Measurements from ENCODE around the gene DVL1.

The DVL1 gene

DNA sequence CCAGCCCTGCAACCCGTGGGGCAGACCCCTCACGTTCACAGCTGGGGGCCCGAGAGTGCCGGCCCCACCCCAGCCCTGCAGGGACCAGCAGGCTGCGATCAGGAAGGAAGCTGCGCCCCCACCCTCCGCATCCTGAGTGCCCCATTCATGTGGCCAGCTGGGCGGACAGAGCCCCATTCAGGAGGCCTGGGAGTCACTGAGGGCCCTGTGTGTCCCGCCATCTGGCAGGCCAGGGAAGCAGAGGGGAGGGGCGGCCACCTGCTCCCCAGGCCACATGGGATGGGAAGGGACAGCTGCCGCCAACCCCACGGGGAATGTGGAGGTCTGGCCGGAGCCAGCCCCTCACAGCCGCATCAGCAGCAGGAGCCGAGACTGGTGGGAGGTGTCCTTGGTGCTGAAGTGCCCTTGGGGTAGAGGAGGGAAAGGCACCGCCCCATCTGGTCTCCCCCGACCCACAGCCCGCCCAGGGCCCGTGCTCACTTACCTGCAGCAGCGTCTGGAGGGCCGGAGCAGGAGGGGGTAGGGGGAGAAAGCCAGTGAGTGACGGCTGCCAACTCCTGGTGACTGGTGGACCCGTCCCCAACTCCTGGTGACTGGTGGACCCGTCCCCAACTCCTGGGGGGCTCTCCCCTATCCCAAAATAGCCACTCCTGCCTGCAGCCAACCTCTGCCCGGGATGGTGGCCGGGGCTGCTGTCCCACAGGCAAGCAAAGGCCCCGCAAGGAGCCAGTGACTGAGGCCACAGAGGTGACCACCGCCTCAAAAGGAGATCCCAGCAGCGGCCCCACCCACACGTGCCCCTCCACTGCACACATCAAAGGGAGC is 50.1 kb downstream of the DVL1 start:
- no peak for TF ChIP-seq TAF1 (IDR thresholded peaks at IDR 0.05; ENCODE audit: borderline replicate concordance, insufficient read depth, low read length)
- TF ChIP-seq, protein P1, sequence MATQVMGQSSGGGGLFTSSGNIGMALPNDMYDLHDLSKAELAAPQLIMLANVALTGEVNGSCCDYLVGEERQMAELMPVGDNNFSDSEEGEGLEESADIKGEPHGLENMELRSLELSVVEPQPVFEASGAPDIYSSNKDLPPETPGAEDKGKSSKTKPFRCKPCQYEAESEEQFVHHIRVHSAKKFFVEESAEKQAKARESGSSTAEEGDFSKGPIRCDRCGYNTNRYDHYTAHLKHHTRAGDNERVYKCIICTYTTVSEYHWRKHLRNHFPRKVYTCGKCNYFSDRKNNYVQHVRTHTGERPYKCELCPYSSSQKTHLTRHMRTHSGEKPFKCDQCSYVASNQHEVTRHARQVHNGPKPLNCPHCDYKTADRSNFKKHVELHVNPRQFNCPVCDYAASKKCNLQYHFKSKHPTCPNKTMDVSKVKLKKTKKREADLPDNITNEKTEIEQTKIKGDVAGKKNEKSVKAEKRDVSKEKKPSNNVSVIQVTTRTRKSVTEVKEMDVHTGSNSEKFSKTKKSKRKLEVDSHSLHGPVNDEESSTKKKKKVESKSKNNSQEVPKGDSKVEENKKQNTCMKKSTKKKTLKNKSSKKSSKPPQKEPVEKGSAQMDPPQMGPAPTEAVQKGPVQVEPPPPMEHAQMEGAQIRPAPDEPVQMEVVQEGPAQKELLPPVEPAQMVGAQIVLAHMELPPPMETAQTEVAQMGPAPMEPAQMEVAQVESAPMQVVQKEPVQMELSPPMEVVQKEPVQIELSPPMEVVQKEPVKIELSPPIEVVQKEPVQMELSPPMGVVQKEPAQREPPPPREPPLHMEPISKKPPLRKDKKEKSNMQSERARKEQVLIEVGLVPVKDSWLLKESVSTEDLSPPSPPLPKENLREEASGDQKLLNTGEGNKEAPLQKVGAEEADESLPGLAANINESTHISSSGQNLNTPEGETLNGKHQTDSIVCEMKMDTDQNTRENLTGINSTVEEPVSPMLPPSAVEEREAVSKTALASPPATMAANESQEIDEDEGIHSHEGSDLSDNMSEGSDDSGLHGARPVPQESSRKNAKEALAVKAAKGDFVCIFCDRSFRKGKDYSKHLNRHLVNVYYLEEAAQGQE (IDR thresholded peaks at IDR 0.05; ENCODE audit: insufficient read depth in 1 of 2, low read depth in 2 of 2, low read length in 2 of 2) = peak; percentile 87 to 92
- no peak for TF ChIP-seq POLR2AphosphoS5 (IDR thresholded peaks at IDR 0.05; ENCODE audit: low read depth, low read length)
- no peak for TF ChIP-seq SIN3A (IDR thresholded peaks at IDR 0.05; ENCODE audit: borderline replicate concordance, insufficient read depth, low read length)
- TF ChIP-seq FOXP2 (optimal IDR thresholded peaks at IDR 0.05; ENCODE audit: borderline replicate concordance, extremely low read depth, extremely low read length, insufficient read depth) = no peak

DNA sequence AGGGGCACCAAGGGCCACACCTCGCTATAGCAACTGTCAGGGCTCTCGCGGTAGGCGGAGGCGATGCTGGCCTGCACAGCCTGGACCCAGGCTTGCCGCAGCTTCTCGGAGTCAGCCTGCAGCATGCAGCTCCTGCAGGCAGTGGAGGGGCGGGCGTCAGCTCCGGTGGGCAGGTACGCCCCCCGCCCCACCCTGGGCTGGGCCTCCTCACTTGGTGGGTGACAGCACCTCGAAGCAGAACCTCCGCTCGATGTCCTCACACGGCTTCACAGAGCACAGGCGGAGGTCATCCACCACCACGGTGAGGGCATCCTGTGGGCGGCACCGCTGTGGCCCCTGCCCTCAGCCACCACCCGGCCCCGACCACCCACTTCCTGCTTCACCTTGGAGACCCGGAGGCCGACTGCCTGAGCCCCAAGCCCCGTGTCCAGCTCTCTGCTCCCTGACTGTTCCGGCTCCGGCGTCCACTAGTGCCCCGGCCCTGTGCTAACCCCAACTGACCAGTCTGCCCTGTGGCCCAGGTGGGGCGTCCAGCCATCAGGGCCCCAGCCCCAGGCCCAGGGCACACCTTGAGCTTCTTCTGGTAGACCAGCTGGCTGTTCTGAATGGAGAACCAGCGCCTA is 51.3 kb downstream of the DVL1 start:
- TF ChIP-seq TAF1 (IDR thresholded peaks at IDR 0.05; ENCODE audit: borderline replicate concordance, insufficient read depth, low read length) (no peak), FOXP2 (optimal IDR thresholded peaks at IDR 0.05; ENCODE audit: borderline replicate concordance, extremely low read depth, extremely low read length, insufficient read depth) (no peak), POLR2AphosphoS5 (IDR thresholded peaks at IDR 0.05; ENCODE audit: low read depth, low read length) (no peak), SIN3A (IDR thresholded peaks at IDR 0.05; ENCODE audit: borderline replicate concordance, insufficient read depth, low read length) (no peak)
- TF ChIP-seq, protein P1 (IDR thresholded peaks at IDR 0.05; ENCODE audit: insufficient read depth in 1 of 2, low read depth in 2 of 2, low read length in 2 of 2) = no peak

DNA sequence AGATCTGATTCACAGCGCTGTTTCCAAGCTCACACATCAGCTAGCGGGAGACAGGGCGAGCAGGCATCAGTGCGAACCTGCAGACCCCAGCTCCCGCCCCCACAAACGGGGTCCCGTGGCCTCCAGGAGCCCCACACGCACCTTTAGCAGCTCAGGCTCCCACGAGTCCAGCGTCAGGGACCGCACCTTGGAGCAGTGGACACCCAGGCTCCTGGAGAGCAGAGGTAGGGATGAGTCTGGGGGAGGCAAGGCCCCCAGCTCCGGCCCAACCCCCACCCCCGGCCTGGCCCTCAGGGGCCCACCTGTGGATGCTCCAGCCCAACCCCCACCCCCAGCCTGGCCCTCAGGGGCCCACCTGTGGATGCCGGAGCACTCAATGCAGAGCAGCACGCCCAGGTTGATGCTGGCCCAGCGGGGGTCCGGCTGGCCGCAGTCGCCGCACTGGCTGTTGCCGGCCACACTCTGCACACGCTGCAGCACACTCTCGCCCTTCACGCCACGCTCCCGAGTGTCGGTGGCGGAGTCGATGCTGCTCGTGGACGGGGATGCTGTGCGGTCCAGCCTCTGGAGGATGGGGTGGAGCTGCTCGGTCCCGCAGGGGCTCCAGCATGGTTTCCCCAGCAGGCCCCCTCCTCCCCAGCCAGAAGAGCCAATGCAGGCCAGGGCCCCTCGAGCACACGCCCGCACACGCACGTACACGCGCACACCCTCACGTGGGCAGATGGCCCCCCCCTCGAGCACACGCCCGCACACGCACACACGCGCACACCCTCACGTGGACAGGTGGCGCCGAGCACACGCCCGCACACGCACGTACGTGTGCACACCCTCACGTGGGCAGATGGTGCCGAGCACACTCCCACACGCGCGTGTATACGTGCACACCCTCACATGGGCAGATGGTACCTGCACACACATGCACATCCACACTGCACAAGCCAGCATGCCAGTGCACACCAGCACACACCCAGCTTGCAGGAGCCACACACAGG is 52.9 kb downstream of the DVL1 start:
- TF ChIP-seq POLR2AphosphoS5 (IDR thresholded peaks at IDR 0.05; ENCODE audit: low read depth, low read length) (no peak), FOXP2 (optimal IDR thresholded peaks at IDR 0.05; ENCODE audit: borderline replicate concordance, extremely low read depth, extremely low read length, insufficient read depth) (no peak), SIN3A (IDR thresholded peaks at IDR 0.05; ENCODE audit: borderline replicate concordance, insufficient read depth, low read length) (no peak), TAF1 (IDR thresholded peaks at IDR 0.05; ENCODE audit: borderline replicate concordance, insufficient read depth, low read length) (no peak)
- TF ChIP-seq, protein P1 (IDR thresholded peaks at IDR 0.05; ENCODE audit: insufficient read depth in 1 of 2, low read depth in 2 of 2, low read length in 2 of 2) = no peak

DNA sequence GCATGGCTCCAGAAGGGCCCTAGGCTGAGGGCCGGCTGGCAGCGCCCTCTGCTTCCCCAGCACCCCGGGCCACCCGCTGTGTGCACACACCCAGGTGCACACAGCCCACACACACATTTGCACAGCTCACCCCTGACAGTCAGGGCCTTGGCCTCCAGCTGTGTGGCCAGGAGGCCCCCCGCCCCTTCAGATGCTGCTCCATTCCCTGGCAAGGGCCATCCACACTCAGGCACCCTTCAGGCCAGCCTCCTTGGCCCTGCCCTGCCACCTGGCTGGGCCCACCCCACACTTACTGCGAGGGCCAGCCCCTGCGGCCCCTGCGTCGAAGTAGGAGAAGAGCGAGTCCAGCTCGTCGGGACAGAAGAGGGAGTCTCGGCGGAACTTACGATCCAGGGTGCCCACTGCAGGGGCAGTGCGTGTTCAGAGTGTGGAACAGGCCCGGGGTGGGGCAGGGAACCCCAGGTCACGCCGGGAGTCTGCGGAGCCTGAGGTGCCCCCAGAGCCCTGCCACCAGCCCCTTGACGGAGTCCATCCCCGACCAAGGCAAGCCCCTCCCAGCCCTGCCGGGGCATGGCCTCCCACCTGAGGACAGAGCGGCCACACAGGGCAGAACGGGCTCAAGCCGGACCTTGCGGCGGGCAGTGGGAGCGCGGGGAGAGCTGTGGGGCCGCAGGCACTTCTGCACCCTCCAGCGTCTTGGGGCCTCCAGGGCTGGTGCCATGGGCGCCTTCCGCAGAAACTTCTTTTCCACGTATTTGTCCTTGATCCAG is 53.9 kb downstream of the DVL1 start:
- TF ChIP-seq TAF1 (IDR thresholded peaks at IDR 0.05; ENCODE audit: borderline replicate concordance, insufficient read depth, low read length) = no peak
